Bladder microvascular endothelial cell (primary cell): ENCODE data around the gene FRRS1L. TPM values are rescaled to one million over a fixed set of nuclear protein-coding genes. Genes with fewer than 3 reads are reported as not detected.

Source experiments
- total RNA-seq: library from RNA; depleted of rRNA; stranded (reverse); fragments of >200 nt; gene quantifications from 2 replicates; pipeline ENCODE4 v1.2.3, GENCODE V29; 2014

Gene FRRS1L
- total RNA-seq: under 0.01 and 0.06 TPM in 2 replicates

GRCh38 chr9:109166771-109167601, at the start of gene FRRS1L:
Gene FRRS1L, minus strand, starts transcription at chr9:109167249. Its CDS starts 111 bp downstream, at chr9:109167138.

DNA sequence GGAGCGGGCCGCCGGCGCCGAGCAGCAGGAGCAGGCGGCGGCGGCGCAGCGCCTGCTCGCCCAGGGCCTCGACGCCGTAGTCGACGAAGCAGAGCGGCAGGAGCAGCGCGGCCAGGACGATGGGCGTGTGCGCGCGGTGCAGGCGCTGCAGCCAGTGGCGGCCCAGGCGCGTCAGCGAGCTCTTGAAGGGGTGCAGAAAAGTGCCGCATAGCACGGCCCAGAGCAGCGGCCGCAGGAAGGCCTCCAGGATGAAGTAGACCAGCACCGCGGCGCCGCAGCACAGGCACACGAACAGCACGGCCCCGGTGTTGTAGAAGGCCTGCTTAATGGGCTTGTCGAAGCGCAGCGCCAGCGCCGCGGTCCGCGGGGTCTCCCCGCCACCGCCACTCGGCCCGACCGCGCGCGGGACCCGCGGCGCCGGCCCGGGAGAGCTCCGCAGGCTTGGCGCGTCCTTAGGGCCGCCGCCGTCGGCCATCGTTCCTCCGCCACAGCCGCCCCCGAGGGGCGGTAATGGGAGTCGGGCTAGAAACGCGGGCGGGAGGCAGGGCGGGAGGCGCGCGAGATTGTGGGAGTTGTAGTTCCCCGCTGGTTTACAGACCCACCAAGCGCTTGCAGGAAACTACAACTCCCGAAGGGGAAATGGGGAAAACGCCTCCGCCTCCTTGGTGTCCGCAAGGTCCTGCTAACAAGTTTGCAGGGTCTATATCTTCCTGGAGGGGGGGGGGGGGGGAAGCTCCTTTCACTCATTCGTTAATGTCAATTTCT, 47.4 kb downstream of the FRRS1L start, which contains the start of gene TMEM245:
TMEM245 (minus strand) TSS at position 509 of the 765 bp plus-strand sequence; CDS start at position 475, 34 bp downstream.

Other genes with a start within 250 kb of the FRRS1L start
- 19.8 and 43.6 TPM in 2 replicates for gene ELP1, start 233.1 kb downstream of the FRRS1L start, total RNA-seq
- 2.3 and 4.7 TPM in 2 replicates for gene ABITRAM, start 232.8 kb downstream of the FRRS1L start, total RNA-seq
- gene CTNNAL1, start 153.8 kb downstream of the FRRS1L start, total RNA-seq: 81.4 and 112 TPM in 2 replicates
- gene TMEM245, start 47.3 kb downstream of the FRRS1L start, total RNA-seq: 41.0 and 99.8 TPM in 2 replicates
- gene EPB41L4B, start 153.8 kb upstream of the FRRS1L start, total RNA-seq: 0.16 and 0.57 TPM in 2 replicates